ENCODE data around the gene FBXL19. TPM values are rescaled to one million over a fixed set of nuclear protein-coding genes. Genes with fewer than 3 reads are reported as not detected.
A peak's percentile ranks its signal among the peaks of the same experiment; 100 is the strongest.

The FBXL19 gene
- total and polyA plus RNA-seq, 2 of the 13 experiments (the other 11 are each of a cell fraction or from before 2014, with no cell fraction given): 6.0 to 13.7 TPM

- TF ChIP-seq ZBTB49 (CRISPR knock-in tag; IDR thresholded peaks at IDR 0.05; ENCODE audit: borderline replicate concordance): no peak
- no peak for TF ChIP-seq RFXAP (CRISPR knock-in tag; IDR thresholded peaks at IDR 0.05; ENCODE audit: borderline replicate concordance)
- TF ChIP-seq SMAD3 (CRISPR knock-in tag; IDR thresholded peaks at IDR 0.05): no peak
- peak; percentile 48 for TF ChIP-seq RBM39 (IDR thresholded peaks at IDR 0.05; ENCODE audit: low read depth, low read length, poor library complexity, severe bottlenecking)
- no peak for TF ChIP-seq NFRKB (IDR thresholded peaks at IDR 0.05)
- TF ChIP-seq ZFP1 (CRISPR knock-in tag; IDR thresholded peaks at IDR 0.05): no peak; the same call in 1 of the 2 replicates
- peak; percentile 46; the same call in 1 of the 2 replicates for TF ChIP-seq SP5 (CRISPR knock-in tag; IDR thresholded peaks at IDR 0.05; ENCODE audit: borderline replicate concordance, low read depth)
- peak; percentile 64; the same call in 1 of the 2 replicates for TF ChIP-seq RNF2 (conservative IDR thresholded peaks at IDR 0.05; ENCODE audit: low read depth)
- TF ChIP-seq SRF (IDR thresholded peaks at IDR 0.05; ENCODE audit: low read depth, low read length): no peak
- no peak for TF ChIP-seq ZBTB40 (IDR thresholded peaks at IDR 0.05)
- TF ChIP-seq ZBTB40 (CRISPR knock-in tag; IDR thresholded peaks at IDR 0.05): no peak; the same call in 1 of the 2 replicates
- TF ChIP-seq ZNF878 (CRISPR knock-in tag; IDR thresholded peaks at IDR 0.05): no peak
- TF ChIP-seq ISL2 (CRISPR knock-in tag; IDR thresholded peaks at IDR 0.05): no peak; the same call in 1 of the 2 replicates
- TF ChIP-seq TGIF2 (CRISPR knock-in tag; IDR thresholded peaks at IDR 0.05): no peak
- peak; percentile 73; the same call in 1 of the 2 replicates for TF ChIP-seq HDAC1 (CRISPR knock-in tag; IDR thresholded peaks at IDR 0.05)
- TF ChIP-seq ATF7 (IDR thresholded peaks at IDR 0.05): no peak
- TF ChIP-seq ATF7 (CRISPR knock-in tag; IDR thresholded peaks at IDR 0.05): no peak; the same call in 1 of the 2 replicates
- TF ChIP-seq JUN (CRISPR knock-in tag; IDR thresholded peaks at IDR 0.05): 0 out of 2 replicates have a peak, but pooled peaks have one; percentile 56
- TF ChIP-seq TAF15 (IDR thresholded peaks at IDR 0.05; ENCODE audit: low read depth, low read length, poor library complexity, severe bottlenecking): no peak
- TF ChIP-seq GATAD2A (CRISPR knock-in tag; IDR thresholded peaks at IDR 0.05): peak; percentile 74
- TF ChIP-seq ZNF207 (IDR thresholded peaks at IDR 0.05; ENCODE audit: borderline replicate concordance): no peak
- TF ChIP-seq GABPB1 (CRISPR knock-in tag; IDR thresholded peaks at IDR 0.05): no peak; the same call in 1 of the 2 replicates
Observed at GRCh38 chr16:30921748-30922419, 1.5 kb upstream of the FBXL19 start (continued).

Data from HepG2 (cell line).